ENCODE results near the gene CA14. TPM values are rescaled to one million over a fixed set of nuclear protein-coding genes. Genes with fewer than 3 reads are reported as not detected.

The CA14 gene
- total RNA-seq, 1 donor from 2014 or later: not detected

DNA sequence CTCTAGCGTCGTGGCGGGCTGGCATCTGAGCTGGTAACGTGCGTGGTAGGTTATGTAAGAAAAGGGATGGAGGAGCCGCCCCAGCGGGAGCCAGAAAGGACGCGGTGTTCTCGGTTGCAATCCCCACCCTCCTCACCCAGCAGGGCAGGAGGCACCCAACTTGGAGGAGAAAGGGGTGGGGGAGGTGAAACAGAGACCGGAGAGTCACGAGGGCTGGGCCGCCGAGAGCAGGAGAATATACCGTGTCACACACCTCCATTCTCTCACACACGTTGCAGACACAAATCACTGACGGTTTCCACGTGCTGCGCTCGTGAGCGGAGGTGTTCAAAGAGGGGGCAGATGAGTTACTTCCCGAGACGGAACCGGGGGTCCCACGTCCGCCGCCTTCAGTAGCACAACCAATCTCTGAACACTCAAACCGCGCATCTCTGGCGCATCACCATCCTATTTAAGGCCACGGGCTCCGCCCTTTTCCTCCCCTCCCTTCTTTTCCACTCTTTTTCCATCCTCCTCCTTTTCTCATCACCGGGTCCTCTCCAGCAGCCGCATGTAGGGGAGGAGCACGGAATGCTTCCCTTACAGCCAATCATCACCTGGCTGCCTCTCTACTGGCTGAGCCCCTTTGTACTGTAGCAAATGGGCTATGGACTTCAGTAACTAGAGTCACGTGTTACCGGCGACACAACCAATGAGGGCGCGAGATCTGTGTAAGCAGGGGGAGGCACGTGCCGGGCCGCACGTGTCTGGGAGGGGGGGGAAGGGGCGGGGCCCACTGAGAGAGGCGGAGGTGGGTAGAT is 24.4 kb downstream of the CA14 start, which contains the start of gene CIART:
CIART (plus strand) TSS at position 797 of the 800 bp plus-strand sequence. CDS start 714 bp downstream, outside the sequence.
- H3K27me3 ChIP-seq: no peaks in the 10 kb centered on the region
- H3K4me1 ChIP-seq: peaks cover 31% of the 10 kb centered on the region
- no peaks in the 10 kb centered on the region for H3K9me3 ChIP-seq
- peaks cover 0 to 8% of the 10 kb centered on the region in 2 donors for H3K36me3 ChIP-seq
- peak within 1 kb of the TSS; percentile 91 for H3K27ac ChIP-seq
- TF ChIP-seq, protein P1, sequence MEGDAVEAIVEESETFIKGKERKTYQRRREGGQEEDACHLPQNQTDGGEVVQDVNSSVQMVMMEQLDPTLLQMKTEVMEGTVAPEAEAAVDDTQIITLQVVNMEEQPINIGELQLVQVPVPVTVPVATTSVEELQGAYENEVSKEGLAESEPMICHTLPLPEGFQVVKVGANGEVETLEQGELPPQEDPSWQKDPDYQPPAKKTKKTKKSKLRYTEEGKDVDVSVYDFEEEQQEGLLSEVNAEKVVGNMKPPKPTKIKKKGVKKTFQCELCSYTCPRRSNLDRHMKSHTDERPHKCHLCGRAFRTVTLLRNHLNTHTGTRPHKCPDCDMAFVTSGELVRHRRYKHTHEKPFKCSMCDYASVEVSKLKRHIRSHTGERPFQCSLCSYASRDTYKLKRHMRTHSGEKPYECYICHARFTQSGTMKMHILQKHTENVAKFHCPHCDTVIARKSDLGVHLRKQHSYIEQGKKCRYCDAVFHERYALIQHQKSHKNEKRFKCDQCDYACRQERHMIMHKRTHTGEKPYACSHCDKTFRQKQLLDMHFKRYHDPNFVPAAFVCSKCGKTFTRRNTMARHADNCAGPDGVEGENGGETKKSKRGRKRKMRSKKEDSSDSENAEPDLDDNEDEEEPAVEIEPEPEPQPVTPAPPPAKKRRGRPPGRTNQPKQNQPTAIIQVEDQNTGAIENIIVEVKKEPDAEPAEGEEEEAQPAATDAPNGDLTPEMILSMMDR (IDR thresholded peaks at IDR 0.05): no peak
- TF ChIP-seq POLR2A (IDR thresholded peaks at IDR 0.05): peak in 1 of 2 donors; percentile 25
- peak; percentile 83 to 87 for TF ChIP-seq POLR2AphosphoS5 (IDR thresholded peaks at IDR 0.05; ENCODE audit: insufficient read depth in 1 of 2, low read depth in 1 of 2)
- peak within 1 kb of the TSS; percentile 55 to 72 for H3K4me3 ChIP-seq
- intact Hi-C loops (cut with DNase I): no loop called here
- peak; percentile 99 for DNase-seq (ENCODE audit: extremely low spot score in 2 of 2)

DNA sequence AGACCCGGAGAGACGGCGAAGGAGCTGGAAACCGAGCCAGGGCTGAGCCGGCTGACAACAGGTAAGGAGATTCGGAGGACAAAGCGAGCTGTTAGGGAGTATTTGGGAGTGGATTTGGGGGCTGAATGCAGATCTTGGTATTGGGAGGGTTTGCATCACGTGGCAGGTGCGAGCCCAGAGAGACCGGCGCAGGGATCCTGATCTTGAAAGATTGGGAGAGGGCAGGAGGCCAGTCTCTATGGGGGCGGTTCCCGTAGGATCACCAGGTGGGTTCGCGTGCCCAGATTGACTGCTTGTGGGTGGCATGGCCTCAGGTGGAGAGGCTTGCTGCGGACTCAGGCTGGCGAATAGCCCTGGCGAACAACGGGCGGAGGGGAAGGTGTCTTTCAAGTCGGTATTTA is 25.0 kb downstream of the CA14 start:
- TF ChIP-seq POLR2AphosphoS5 (IDR thresholded peaks at IDR 0.05; ENCODE audit: insufficient read depth in 1 of 2, low read depth in 1 of 2) (no peak), POLR2A (IDR thresholded peaks at IDR 0.05) (no peak)
- TF ChIP-seq, protein P1 (IDR thresholded peaks at IDR 0.05): no peak
- Histone ChIP-seq H3K27ac (peak overlapping the region; percentile 91), H3K9me3 (no peaks in the 10 kb centered on the region), H3K4me1 (peaks cover 31% of the 10 kb centered on the region), H3K4me3 (peak overlapping the region; percentile 55 to 72), H3K27me3 (no peaks in the 10 kb centered on the region), H3K36me3 (peaks cover 0 to 8% of the 10 kb centered on the region in 2 donors)
- intact Hi-C loops (cut with DNase I): no loop called here
- DNase-seq (ENCODE audit: extremely low spot score in 2 of 2): no peak

DNA sequence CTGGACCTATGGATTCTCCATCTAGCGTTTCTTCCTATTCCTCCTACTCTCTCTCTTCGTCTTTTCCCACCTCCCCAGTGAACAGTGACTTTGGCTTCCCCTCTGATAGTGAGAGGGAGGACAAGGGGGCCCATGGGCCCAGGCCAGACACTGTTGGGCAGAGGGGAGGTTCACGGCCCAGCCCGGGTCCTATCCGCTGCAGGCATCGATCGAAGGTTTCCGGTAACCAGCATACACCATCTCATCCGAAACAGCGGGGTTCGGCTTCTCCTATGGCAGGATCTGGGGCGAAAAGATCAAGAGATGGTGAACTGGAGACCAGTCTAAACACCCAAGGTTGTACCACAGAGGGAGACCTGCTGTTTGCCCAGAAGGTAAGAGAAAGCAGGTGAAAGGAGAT is 25.7 kb downstream of the CA14 start:
- TF ChIP-seq POLR2AphosphoS5 (IDR thresholded peaks at IDR 0.05; ENCODE audit: insufficient read depth in 1 of 2, low read depth in 1 of 2) (no peak), POLR2A (IDR thresholded peaks at IDR 0.05) (no peak)
- TF ChIP-seq, protein P1 (IDR thresholded peaks at IDR 0.05): no peak
- no peaks in the 10 kb centered on the region for H3K27me3 ChIP-seq
- intact Hi-C loops (cut with DNase I): no loop called here
- peak overlapping the region; percentile 55 to 72 for H3K4me3 ChIP-seq
- no peaks in the 10 kb centered on the region for H3K9me3 ChIP-seq
- H3K36me3 ChIP-seq: peaks cover 0 to 8% of the 10 kb centered on the region in 2 donors
- H3K4me1 ChIP-seq: peaks cover 31% of the 10 kb centered on the region
- H3K27ac ChIP-seq: peak overlapping the region; percentile 91
- no peak for DNase-seq (ENCODE audit: extremely low spot score in 2 of 2)

DNA sequence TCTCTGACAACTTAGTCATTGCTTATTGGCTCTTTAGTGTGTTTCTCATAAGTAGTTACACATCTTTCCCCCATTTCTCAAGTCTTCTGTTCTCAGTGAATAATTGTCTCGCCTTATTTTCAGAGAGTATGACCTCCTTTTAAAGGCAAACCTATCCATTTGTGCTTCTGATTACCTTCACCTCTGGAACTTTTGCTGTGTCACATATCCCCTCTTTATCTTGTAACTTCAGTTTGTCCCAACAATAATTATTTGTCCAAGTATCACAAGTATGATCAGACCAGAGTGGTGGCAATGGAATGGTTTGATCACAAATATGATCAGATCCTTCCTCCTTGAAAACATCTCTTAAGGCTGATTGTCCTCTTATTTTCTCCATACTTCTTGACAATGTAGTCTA is 30.8 kb downstream of the CA14 start:
- Histone ChIP-seq H3K4me1 (peaks cover 10% of the 10 kb centered on the region), H3K4me3 (no peak overlapping the region), H3K27me3 (no peaks in the 10 kb centered on the region), H3K36me3 (peaks cover 0 to 8% of the 10 kb centered on the region in 2 donors), H3K9me3 (no peaks in the 10 kb centered on the region), H3K27ac (no peak overlapping the region)
- no peak for TF ChIP-seq POLR2AphosphoS5 (IDR thresholded peaks at IDR 0.05; ENCODE audit: insufficient read depth in 1 of 2, low read depth in 1 of 2)
- TF ChIP-seq POLR2A (IDR thresholded peaks at IDR 0.05): no peak
- TF ChIP-seq, protein P1 (IDR thresholded peaks at IDR 0.05): no peak
- intact Hi-C loops (cut with DNase I): no loop called here
- no peak for DNase-seq (ENCODE audit: extremely low spot score in 2 of 2)

DNA sequence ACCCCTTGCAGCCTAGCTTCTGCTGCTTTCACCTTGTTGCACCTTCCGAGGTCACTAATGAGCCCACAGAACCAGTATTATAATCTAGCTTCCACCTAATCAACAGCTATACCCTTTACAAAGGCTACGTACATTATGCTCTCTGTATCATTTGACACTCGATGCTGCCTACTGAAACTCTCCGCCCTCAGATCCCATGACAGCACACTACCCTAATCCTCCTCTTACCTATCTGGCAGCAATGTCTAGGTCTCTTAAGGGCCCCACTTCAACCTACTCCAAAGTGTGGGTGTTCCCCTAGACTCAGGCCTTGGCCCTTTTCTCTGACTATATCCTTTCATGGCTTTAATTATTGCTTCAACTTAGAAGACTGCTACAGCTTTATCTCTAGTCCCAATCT is 31.2 kb downstream of the CA14 start:
- Histone ChIP-seq H3K36me3 (peaks cover 0 to 8% of the 10 kb centered on the region in 2 donors), H3K9me3 (no peaks in the 10 kb centered on the region), H3K4me1 (peaks cover 8% of the 10 kb centered on the region), H3K4me3 (no peak overlapping the region), H3K27ac (no peak overlapping the region), H3K27me3 (no peaks in the 10 kb centered on the region)
- intact Hi-C loops (cut with DNase I): no loop called here
- no peak for DNase-seq (ENCODE audit: extremely low spot score in 2 of 2)
- TF ChIP-seq, protein P1 (IDR thresholded peaks at IDR 0.05): no peak
- TF ChIP-seq POLR2A (IDR thresholded peaks at IDR 0.05) (no peak), POLR2AphosphoS5 (IDR thresholded peaks at IDR 0.05; ENCODE audit: insufficient read depth in 1 of 2, low read depth in 1 of 2) (no peak)

Measured in vagina (tissue), 2 donors.